ENCODE data around the gene POLR3K.

Gene POLR3K

DNA sequence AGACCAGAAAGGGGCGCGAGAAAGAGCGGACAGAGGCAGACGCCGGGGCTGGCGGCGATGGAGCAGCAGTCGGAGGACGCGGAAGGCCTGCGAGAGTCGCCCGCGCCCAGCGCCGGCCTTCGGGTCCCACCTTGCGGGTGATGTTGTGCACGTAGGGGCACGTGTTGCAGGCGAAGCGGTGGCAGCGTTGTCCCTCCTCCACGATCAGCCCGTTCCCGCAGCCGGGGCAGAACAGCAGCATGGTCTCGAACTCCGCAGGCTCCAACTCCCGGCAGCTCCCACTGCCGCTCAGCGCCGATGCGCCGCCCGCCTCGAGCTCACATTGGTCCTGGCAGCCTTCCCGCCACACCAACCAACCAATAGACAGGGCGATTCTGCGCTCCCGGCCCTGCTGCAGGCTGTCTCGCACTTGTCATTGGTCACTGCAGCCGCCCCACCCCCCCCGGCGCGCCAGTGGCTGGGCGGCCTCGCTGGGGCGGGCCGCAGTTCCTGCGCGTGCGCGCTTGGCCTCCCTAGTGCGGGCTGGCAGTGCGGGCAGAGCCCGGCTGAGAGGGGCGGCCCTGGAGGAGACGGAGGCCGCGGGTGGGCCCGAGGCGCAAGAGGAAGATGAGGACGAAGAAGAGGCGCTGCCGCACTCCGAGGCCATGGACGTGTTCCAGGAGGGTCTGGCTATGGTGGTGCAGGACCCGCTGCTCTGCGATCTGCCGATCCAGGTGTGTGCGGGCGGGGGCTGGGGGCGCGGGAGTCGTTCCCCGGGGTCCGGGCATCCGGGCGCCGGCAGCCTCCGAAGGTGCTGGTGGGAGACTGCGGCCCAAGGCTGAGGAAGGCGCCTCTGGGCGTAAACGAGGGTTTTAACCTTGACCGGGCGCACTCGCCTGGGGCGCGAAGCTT, at the start of gene POLR3K, which contains the start of gene SNRNP25:
Gene POLR3K, minus strand, starts transcription at position 263 of the 891 bp plus-strand sequence. Its CDS starts 22 bp downstream, at position 241.
Gene SNRNP25, plus strand, starts transcription at position 483 of the 891 bp plus-strand sequence. Its CDS starts 189 bp downstream, at position 672.
- DNase-seq (ENCODE audit: low read depth, low spot score) = peak; percentile 98

DNA sequence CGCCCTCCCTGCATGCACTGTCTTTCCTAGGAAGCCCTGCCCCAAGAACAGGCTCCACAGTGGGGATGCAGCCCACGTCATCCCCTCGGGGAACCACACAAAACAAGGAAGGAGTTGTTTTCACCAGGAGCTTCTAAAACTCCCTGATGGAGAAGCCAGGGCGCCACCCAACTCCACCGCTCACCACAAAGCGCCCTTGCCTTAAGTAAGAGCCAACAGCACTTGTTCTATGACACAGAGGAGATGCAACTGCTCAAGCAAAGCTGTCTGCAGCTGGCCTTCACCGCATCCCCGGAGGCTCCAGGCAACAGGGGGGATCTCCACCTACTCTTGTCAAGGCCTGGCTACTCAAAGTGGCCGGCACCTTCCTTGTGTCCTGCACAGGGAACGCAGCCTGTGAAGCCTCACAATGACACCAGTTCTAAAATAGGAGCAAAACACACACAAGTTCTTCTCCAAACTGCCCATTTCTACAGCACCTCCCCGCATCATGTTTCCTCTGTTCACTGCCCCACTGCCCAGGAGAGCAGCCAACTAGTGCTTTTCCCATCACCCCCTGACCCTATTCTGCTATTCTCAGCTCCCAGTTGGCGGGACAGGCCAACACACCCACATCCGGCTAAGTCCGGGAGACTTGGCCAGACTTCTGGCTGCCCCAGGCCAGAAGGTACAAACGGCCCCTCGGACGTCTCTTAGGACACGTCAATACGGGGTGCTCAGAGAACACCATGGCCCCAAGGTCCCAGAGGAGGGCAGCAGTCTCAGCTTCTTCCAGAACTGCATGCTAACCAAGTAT, 48.9 kb upstream of the POLR3K start:
- no peak for DNase-seq (ENCODE audit: low read depth, low spot score)

DNA sequence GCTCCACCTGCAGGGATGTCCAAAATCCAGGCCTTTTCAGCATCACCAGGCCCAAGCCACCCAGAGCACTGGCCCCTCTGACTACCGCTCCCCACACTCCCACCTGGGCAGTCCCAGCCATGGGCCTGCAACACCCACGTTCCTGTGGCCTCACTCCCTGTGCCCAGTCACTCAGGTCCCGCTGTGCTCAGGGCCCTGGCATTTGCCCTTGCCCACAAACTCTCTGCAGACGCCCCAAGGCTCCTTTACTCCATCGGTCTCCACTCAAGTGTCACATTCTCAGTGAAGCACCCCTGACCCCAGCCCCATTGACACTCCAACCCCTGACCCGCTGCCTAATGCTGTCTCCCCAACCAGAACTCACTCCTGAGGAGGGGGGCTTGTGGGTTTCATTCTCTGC, 48.2 kb upstream of the POLR3K start:
- no peak for DNase-seq (ENCODE audit: low read depth, low spot score)

DNA sequence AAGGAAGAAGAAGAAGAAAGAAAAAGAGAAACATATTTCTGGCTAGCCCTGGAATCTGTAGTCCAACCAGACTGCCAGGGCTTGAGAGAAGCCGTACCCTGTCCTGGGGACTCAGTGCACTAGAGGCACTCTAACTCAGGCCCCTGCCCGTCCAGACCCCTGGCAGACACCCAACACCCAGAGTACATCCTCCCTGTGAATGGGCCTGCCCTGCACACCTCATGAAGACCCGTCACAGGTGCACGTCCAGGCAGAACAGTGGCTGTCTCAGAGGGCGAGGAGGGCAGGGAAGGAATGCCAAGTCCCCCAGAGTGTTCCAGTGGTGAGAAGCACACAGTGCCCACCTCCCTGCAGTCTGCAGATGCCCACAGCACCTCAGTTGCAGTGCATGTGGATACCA, 47.6 kb upstream of the POLR3K start:
- no peak for DNase-seq (ENCODE audit: low read depth, low spot score)

DNA sequence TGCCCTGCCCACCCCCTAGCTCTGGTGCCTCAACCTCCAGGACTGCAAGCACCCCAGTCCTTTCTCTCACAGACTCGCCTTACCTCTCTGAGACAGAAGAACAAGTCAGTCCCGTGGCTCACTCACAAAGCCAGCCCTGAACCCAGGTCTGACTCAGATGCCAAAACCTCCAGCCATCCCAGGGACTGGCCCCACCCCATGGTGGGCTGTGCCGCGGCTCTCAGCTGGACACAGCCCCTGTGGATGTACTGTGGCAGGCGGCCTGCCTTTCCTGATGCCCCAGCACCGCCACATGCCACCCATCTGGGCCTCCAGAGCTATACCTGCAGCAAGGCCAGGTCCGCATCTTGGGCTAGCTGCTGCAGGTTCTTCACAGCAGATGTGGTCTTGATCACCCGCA, 44.4 kb upstream of the POLR3K start:
- no peak for DNase-seq (ENCODE audit: low read depth, low spot score)

DNA sequence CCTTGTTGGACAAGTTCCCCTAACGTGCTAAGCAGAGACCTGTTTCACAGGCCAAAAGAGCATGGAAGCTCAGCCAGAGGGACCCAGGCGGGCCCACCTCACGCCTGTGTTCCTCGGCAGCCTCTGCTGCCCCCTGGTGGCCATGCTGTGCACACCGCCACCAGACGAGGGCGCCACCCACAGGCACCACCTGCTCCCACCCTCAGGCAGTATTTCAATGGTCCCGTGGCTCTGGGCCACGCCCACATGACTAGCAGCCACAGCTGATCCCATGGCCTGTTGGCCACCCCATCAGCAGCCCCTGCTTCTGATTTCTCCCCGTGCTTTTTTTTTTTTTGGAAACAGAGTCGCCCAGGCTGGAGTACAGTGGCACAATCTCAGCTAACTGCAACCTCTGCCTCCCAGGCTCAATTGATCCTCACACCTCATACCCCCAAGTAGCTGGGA, 43.5 kb upstream of the POLR3K start:
- DNase-seq (ENCODE audit: low read depth, low spot score) = peak; percentile 83

DNA sequence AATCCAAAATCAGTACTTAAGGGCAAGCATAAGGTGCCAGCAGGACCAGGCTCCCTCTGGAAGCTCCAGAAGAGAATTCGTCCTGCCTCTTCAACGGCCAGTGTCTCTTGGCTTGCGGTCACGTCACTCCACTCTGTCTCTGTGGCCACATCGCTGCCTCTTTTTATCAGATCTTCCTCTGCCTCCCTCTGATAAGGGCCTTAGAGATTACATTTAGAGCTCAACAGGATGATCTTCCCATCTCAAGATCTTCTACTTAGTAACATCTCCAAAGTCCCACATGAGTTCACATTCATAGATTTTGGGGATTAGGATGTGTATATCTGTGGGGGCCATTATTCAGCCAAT, 41.5 kb upstream of the POLR3K start:
- DNase-seq (ENCODE audit: low read depth, low spot score) = no peak

DNA sequence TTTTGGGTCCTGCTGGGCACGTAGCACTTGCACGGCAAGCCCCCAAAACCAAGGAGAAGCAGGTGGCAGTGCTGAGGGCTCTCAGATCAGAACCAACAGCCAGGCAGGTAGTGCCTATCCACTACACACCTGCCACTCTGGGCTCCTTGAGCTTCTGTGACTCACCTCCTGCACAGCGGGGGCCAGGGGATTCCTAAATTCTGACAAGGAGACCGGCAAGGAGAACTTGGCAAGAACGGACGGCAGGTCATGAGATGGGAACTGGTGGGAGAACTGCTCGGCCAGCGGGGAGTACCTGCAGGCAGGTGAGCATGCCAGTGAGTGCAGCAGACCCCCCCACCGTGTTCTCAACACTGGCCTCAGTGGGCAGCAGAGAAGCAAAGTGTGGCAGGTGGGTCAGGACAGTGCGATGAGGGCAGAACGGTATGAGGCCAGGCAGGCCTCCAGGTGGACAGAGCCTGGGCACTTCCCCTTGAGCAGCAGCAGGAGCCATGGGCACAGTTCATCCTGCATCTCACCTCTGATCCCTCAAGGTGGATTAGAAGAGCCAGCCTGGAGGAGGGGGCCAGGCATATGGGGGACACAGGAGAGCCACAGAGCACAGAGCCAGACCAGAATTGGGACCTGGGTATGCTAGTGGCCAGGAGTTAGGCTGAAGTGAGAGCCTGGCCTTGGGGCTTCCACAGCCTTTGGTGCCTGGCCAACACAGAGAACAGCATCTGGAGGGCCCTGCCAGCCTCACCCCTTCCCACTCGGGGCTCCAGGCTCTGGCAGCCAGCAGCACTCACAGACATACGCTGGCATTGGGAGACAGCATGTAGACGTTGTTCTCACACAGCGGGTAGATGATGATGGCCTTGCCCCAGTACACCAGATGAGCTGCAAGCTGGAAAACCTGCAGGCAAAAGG, 39.3 kb upstream of the POLR3K start:
- DNase-seq (ENCODE audit: low read depth, low spot score) = no peak

DNA sequence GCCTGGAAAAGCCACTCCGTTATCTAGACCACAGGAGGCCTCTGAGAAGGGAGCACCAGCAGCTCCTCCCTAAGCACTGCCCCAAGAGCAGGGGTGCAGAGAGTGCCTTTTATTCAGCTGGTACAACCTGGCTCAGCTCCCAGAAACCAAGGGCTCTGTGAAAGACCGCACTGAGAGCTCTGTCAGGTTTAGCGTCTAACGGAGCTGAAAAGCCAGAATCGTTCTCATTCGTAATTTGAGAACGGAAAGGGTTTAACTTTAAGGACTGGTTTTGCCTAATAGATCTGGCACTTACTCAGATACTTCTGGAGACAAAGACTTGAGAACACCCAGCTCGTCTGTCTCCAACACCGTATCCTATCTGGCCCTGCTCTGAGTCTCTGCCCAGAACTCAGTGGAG, 38.1 kb upstream of the POLR3K start:
- DNase-seq (ENCODE audit: low read depth, low spot score) = no peak

DNA sequence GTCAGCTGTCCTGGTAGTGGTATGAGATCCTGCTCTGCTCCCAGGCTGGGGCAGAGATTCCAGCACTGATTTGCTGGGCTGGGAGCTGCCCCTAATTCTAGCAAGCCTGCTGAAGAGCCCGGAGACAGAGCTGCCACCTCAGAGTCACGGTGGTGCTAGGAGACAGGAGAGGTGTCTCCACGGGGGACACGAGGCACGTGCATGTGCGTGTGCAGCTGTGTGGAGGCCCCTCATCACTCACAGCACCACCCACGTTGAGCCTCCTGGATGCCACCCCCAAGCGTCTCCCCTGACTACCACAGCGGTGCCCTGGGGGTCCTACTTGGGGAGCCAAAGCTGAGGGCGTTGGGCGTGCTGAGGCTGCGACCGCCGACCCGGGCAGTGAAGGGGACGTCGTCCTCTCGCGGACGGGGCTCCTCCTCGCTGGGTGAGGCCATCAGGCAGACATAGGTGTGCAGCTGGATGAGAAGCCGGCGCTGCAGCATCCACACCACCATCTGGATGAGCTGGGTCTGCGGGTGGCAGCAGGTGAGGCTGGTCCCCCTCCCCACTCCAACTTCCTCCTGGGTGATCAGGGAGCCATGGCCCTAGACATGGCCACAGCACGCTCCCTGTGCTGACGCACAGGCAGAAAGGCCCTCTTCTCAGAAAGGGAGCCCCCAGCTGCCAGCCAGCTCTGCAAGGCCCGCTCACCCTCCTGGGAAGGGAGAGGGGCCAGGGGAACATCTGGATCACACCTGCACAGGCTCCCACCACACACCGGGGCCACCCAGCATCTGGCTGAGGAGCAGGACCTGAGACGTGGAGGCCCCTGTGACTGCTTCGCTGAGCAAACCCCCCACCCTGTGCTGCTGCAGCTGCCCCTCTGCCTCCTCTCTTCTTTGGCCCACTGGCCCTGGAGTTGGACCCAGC, 36.2 kb upstream of the POLR3K start:
- no peak for DNase-seq (ENCODE audit: low read depth, low spot score)

DNA sequence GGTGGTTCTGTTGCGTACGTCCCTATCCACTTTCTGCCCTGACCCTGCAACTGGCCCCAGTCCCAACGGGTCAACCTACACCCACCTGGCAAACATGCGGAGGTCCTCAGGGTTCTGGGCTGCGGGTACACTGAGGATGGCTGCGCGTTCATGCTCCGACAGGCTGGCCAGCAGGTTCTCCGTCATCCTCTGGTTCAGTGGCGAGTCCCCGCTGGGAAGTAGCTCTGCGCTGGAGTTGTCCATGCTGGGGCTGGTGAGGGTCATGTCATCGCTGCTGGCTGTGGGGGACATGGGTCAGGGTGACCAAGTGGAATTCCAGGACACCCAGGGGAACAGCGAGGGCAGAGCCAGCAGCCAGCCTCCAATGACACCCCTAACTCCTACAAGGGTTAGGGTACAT, 35.2 kb upstream of the POLR3K start:
- DNase-seq (ENCODE audit: low read depth, low spot score) = no peak

DNA sequence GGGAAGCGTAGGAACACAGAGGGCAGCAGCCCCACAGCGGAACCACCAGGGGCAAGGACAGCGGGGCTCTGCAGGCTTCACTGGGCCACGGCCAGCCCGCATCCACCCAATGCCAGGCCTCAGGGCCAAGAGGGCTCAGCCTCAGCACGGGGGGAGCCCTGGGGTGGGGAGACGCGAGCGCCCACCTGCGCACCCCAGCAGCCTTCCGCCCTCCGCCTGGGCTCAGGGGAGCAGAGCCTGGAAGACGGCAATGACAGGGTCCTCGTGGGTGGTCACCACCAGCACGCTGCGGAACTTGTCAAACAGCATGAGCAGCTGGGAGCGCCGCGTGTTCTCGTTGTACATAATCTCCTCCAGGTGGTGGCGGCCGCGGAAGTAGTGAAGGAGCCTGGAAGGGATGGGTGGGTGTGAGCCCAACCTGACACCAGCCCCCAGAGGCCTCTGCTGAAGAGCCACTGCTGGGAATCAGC, 33.1 kb upstream of the POLR3K start:
- DNase-seq (ENCODE audit: low read depth, low spot score) = no peak

DNA sequence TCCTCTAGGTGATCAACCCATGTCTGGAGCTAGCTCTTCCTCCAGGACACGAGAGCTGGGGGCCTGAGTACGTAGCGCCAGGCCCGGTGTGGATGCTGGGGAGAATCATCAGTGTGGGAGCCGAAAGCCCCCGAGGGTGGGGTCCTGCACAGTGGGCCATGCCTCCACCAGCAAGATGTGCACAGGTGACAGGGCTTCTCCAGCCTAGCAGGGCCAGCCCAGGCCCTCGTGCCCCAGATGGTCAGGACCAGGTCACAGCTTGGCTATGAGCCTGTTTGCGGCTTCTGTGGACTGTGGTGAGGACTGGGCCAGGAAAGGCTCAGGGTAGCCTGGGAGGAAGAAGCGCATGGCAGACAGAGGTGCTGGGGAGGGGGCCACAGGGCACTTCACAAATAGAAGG, 32.5 kb upstream of the POLR3K start:
- no peak for DNase-seq (ENCODE audit: low read depth, low spot score)

DNA sequence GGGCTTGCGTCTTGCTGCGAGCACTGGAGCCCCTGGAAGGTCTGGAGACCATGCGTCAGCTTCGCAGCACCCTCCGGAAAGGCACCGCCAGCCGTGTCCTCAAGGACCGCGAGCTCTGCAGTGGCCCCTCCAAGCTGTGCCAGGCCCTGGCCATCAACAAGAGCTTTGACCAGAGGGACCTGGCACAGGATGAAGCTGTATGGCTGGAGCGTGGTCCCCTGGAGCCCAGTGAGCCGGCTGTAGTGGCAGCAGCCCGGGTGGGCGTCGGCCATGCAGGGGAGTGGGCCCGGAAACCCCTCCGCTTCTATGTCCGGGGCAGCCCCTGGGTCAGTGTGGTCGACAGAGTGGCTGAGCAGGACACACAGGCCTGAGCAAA, 32.0 kb upstream of the POLR3K start:
- DNase-seq (ENCODE audit: low read depth, low spot score) = no peak

DNA sequence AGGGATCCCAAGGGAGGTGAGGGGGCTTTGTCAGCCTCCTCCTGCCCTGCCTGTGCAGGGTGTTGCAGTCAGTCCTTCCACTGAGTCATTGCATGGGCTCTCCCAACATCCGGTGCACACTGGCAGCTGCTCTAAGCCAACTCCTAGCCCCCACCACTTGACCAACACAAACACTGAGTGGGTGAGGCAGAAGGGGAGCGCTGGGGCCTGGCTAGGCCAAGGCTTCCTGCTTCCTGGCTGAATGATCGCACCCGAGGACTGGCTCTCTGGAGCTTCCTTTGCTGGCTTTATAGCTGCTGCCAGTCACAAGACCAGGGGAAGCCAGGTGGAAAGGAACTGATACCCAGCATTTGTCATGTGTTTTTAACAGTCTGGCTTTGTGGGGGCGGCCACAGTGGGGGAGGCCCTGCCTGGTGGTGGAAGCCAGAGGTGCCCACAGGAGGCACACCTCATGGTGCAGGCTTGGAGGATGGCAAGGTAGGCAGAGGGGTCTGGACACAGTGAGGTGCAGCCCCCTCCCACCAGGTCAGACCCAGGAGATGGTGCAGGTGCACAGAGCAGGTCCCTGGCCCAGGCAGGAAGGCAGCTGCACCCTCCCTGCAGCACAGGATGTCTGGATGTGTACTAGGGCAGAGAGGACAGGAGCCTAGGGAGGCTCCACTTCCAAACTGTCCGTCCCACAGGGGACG, 31.5 kb upstream of the POLR3K start:
- DNase-seq (ENCODE audit: low read depth, low spot score) = peak; percentile 38

DNA sequence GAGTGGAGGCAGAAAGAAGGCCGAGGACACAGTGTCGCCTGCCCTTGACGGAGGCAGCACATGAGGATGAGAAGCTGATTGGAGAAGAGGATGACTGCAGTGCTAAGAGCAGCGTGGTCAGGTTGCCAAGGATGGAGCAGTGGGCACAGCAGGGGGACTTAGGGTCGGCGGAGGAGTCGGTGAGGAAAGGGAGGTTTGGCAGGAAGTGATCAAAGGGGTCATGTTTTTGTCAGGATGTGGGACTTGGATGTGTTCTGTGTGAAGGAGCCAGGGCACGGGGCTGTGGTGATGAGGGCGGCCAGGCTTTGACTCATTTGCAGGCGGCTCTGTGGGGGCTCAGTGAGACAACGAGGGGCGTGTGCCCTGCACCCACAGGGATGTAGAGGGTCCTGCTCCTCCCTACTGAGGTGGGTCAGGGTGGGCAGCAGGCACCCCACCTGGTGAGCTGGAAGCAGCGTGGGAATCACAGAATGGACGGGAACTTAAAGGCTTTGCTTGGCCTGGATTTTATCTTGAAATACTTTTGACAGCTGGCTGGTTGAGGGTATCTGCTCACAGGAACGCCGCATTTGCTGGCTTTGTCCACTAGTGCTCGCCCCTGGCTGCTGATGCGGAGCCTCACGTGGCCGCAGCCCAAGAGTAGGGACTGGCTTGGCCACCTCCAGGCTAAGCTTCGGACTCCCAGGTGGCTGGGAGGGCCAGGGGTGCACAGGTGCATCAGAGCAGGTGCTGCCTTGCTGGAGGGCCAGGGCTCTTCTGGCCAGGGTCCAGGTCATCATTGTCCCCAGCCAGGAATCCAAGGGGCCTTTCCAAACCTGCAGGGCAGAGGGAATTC, 30.6 kb upstream of the POLR3K start:
- DNase-seq (ENCODE audit: low read depth, low spot score) = no peak

DNA sequence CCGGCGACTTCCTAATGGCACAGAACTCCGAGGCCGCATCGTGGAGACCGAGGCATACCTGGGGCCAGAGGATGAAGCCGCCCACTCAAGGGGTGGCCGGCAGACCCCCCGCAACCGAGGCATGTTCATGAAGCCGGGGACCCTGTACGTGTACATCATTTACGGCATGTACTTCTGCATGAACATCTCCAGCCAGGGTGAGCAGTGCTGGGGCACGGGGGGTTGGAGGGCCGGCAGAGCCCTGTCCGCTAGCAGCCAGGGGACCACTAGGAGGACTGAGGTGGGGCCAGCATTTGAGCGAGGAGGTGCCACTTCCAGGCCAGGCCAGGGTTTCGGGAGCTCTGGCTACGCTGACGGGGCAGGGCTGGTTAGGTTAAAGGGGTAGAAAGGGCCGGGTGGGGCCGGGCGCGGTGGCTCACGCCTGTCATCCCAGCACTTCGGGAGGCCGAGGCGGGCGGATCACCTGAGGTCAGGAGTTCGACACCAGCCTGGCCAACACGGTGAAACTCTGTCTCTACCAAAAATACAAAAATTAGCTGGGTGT, 29.7 kb upstream of the POLR3K start:
- no peak for DNase-seq (ENCODE audit: low read depth, low spot score)

DNA sequence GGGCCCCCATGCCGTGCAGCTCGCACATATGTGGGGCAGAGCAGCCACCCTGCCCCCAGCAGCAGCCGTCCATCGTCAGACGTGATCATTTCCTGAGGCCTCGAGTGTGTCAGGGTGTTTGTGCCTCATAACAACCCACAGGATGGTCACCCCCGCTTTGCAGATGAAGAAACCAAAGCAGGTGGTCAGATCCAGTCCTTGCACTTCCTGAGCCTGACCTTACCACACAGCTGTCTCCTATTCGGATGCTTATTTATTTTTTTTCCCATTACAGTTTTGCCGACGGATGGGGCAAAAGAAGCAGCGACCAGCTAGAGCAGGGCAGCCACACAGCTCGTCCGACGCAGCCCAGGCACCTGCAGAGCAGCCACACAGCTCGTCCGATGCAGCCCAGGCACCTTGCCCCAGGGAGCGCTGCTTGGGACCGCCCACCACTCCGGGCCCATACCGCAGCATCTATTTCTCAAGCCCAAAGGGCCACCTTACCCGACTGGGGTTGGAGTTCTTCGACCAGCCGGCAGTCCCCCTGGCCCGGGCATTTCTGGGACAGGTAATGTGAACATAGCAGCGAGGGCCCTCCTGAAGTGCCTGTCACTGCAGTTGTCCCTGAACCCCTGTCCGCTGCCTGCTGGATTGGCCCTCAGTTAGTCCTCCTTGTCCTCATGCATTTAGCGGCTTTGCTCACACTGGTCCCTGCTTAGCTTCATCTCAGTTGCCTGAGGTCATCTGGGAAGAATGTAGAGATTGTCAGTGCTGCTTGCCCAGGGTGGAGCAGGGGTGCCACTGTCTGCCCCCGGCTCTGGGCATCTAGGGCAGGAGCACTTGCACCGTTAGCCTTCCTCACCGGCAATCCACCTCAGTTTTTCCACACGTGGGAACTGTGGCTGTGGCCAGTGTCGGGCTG, 26.0 kb upstream of the POLR3K start:
- DNase-seq (ENCODE audit: low read depth, low spot score) = no peak

All from activated naive CD8-positive, alpha-beta T cell treated with anti-CD3 and anti-CD28 coated beads, Interleukin-2, amount 50 U/mL, for 16 hours (primary cell).